ENCODE data around the gene MAP3K14. TPM values are rescaled to one million over a fixed set of nuclear protein-coding genes. Genes with fewer than 3 reads are reported as not detected.
A peak's percentile ranks its signal among the peaks of the same experiment; 100 is the strongest.

MAP3K14 gene
- total RNA-seq, 1 donor from 2014 or later, result 9.8 TPM

DNA sequence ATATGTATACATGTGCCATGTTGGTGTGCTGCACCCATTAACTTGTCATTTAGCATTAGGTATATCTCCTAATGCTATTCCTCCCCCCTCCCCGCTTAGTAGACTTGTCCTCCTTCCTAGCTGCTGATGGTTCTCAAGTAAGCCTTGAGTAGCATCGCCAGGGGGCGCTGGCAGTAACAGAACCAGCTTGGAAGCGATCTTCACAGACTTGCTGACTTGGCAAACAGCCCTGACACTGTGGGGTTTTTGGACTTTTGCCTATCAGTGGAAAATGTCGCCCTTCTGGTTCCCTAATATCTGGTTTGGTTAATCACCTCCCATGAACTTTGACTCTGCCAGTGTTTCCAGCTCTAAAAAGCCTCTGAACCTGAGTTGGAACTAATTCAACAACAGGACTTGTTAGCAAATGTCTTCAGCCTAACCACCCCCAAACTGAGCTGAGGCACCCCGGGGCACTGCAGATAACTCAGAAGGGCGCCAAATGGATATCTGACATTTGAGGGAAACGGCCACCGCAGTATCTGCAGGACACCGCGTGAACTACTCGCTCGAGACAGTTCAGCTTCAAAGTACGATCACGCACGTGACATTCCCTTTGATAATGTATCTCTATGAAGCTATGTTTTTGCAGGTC, 39.5 kb downstream of the MAP3K14 start:
- peaks cover 13% of the 10 kb centered on the region for H3K36me3 Mint-ChIP-seq

DNA sequence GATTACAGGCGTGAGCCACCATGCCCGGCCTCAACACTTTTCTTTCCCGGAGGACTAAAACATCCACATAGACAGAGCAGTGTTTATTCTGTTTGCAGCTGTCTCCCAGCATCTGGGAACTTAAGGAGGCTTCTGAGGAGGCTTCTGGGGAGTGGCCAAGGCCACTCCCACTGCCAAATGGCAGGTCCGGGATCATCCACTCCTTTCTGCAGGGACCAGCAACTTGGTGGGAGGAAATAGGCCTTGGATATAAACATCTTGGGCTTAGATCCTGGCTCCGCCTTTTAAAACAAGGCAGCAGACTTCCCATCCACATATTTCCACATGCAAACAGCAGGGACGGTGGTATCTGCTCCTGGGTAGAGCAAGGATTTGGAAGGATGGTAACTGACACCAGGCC, 40.8 kb downstream of the MAP3K14 start:
- H3K27me3 Mint-ChIP-seq (ENCODE audit: low read depth), result no peaks in the 10 kb centered on the region
- H3K27ac Mint-ChIP-seq, result no peak overlapping the region
- no peaks in the 10 kb centered on the region for H3K9me3 Mint-ChIP-seq
- TF ChIP-seq, protein P1, sequence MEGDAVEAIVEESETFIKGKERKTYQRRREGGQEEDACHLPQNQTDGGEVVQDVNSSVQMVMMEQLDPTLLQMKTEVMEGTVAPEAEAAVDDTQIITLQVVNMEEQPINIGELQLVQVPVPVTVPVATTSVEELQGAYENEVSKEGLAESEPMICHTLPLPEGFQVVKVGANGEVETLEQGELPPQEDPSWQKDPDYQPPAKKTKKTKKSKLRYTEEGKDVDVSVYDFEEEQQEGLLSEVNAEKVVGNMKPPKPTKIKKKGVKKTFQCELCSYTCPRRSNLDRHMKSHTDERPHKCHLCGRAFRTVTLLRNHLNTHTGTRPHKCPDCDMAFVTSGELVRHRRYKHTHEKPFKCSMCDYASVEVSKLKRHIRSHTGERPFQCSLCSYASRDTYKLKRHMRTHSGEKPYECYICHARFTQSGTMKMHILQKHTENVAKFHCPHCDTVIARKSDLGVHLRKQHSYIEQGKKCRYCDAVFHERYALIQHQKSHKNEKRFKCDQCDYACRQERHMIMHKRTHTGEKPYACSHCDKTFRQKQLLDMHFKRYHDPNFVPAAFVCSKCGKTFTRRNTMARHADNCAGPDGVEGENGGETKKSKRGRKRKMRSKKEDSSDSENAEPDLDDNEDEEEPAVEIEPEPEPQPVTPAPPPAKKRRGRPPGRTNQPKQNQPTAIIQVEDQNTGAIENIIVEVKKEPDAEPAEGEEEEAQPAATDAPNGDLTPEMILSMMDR (IDR thresholded peaks at IDR 0.05; ENCODE audit: unreplicated experiment), result no peak
- H3K36me3 Mint-ChIP-seq, result peaks cover 13% of the 10 kb centered on the region
- no peak for DNase-seq (ENCODE audit: low spot score in 2 of 2, unreplicated experiment in 2 of 2)
- no peak overlapping the region for H3K4me3 Mint-ChIP-seq
- peaks cover 15% of the 10 kb centered on the region for H3K4me1 Mint-ChIP-seq

More for the DNA sequence above, 39.5 kb downstream of the MAP3K14 start:
- Mint-ChIP-seq H3K4me1 (peaks cover 15% of the 10 kb centered on the region), H3K27me3 (ENCODE audit: low read depth) (no peaks in the 10 kb centered on the region), H3K27ac (peak overlapping the region; percentile 48), H3K4me3 (no peak overlapping the region), H3K9me3 (no peaks in the 10 kb centered on the region)
- TF ChIP-seq, protein P1 (IDR thresholded peaks at IDR 0.05; ENCODE audit: unreplicated experiment), result peak; percentile 65
- peak; percentile 79 to 90 for DNase-seq (ENCODE audit: low spot score in 2 of 2, unreplicated experiment in 2 of 2)

DNA sequence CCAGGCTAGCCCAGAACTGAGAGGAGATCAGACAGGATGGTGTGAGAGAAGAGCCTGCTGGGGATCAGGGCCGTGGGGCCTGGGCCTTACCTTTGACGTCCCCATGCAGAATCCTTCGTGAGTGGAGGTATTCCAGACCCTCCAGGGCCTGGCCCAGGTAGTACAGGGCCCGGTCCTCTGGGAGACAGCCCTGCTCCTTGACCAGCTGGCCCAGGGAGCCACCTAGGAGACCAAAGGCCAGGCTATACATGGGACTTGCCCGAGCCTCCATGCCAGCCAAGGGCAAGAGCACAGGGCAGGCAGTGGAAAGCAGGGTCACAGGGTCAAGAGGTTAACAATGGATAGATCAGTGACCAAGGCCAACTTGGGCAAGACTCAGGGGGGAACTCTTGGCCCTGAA, 42.8 kb downstream of the MAP3K14 start:
- DNase-seq (ENCODE audit: low spot score in 2 of 2, unreplicated experiment in 2 of 2), result no peak
- Mint-ChIP-seq H3K4me1 (peaks cover 12% of the 10 kb centered on the region), H3K27ac (no peak overlapping the region)

DNA sequence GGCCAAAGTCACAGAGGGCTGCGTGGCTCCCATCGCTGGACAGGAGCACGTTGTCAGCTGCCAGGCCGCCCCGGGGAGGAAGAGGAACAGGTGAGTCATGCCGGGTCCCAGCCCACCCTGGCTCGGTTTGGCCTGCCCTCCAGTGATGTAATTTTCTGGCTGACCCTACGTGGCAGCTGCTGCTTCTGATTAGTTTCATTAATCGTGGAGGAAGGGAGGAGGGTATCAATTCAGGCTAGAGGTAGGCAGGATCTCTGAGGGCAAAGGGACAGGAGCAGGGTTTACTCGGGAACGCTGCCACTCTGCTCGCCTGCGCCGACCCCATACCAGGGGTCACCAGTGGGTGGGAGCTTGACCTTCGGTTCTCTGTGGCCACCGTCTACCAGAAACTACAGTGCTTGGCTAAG, 43.3 kb downstream of the MAP3K14 start:
- Mint-ChIP-seq H3K4me3 (no peak overlapping the region), H3K9me3 (no peaks in the 10 kb centered on the region), H3K36me3 (peaks cover 18% of the 10 kb centered on the region), H3K27ac (no peak overlapping the region), H3K4me1 (peaks cover 12% of the 10 kb centered on the region), H3K27me3 (ENCODE audit: low read depth) (no peaks in the 10 kb centered on the region)
- DNase-seq (ENCODE audit: low spot score in 2 of 2, unreplicated experiment in 2 of 2), result no peak
- TF ChIP-seq, protein P1 (IDR thresholded peaks at IDR 0.05; ENCODE audit: unreplicated experiment), result no peak

More for the DNA sequence above, 42.8 kb downstream of the MAP3K14 start:
- Mint-ChIP-seq H3K36me3 (peaks cover 18% of the 10 kb centered on the region), H3K9me3 (no peaks in the 10 kb centered on the region), H3K27me3 (ENCODE audit: low read depth) (no peaks in the 10 kb centered on the region), H3K4me3 (no peak overlapping the region)
- TF ChIP-seq, protein P1 (IDR thresholded peaks at IDR 0.05; ENCODE audit: unreplicated experiment), result no peak

DNA sequence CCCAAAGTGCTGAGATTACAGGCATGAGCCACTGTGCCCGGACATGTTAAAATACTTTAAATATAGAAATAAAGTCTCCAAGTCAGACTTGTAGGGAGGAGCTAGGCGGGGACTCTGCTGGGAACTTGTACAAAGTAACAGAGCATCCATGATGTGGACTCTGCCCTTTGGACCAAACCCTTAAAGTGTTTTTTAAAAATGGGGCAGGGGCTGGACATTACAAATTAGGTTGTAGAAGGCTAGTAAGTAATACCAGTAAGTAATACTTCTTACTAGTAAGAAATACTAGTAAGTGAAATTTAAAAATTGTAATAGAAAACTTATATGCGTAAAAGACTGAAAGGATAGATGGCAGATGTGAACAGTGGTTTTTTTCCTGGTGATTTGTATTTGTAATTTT, 45.2 kb downstream of the MAP3K14 start:
- H3K27ac Mint-ChIP-seq, result no peak overlapping the region

More for the DNA sequence above, 45.2 kb downstream of the MAP3K14 start:
- no peaks in the 10 kb centered on the region for H3K9me3 Mint-ChIP-seq
- H3K36me3 Mint-ChIP-seq, result peaks cover 25% of the 10 kb centered on the region
- no peak overlapping the region for H3K4me3 Mint-ChIP-seq
- H3K4me1 Mint-ChIP-seq, result no peaks in the 10 kb centered on the region
- H3K27me3 Mint-ChIP-seq (ENCODE audit: low read depth), result no peaks in the 10 kb centered on the region
- TF ChIP-seq, protein P1 (IDR thresholded peaks at IDR 0.05; ENCODE audit: unreplicated experiment), result no peak
- DNase-seq (ENCODE audit: low spot score in 2 of 2, unreplicated experiment in 2 of 2), result no peak
